Measurements from ENCODE around the gene HSPB2.

- TF ChIP-seq POLR2A (IDR thresholded peaks at IDR 0.05), result no peak
- TF ChIP-seq CTCF (IDR thresholded peaks at IDR 0.05), result no peak
Observed at GRCh38 chr11:111933872-111934271, 21.3 kb downstream of the HSPB2 start.

Data from lower leg skin (tissue), 3 donors.